Heart left ventricle (tissue), 16 donors: ENCODE results near the gene ZNF473. TPM values are rescaled to one million over a fixed set of nuclear protein-coding genes. Genes with fewer than 3 reads are reported as not detected.

Experiments
- ATAC-seq, 4 donors: fragments of 200-7000 bp; cut with Tn5 transposase; one replicate each; pipeline ENCODE4 v1.9.1; 2020 to 2022; ENCODE audit warnings: moderate library complexity in 4 of 4, mild to moderate bottlenecking in 3 of 4, moderate number of reproducible peaks in 1 of 4
- DNase-seq, 5 donors: peaks; one replicate each; pipeline ENCODE4 v3.0.0-alpha.2; 2020
- H3K27ac ChIP-seq, 12 donors: fragments of 200-600 bp; sonication (generic) in 4 of 12; one replicate each; pipeline versions ENCODE4 v1.5.0 to v1.8.0; 2016 to 2022; ENCODE audit warnings: mild to moderate bottlenecking in 2 of 12
- H3K27me3 ChIP-seq, 9 donors: fragments of 200-600 bp; sonication (generic) in 2 of 9; one replicate each; pipeline versions ENCODE4 v1.5.1 to v1.8.0; 2016 to 2022; ENCODE audit warnings: mild to moderate bottlenecking in 3 of 9
- H3K36me3 ChIP-seq, 9 donors: fragments of 200-600 bp; sonication (generic) in 2 of 9; one replicate each; pipeline versions ENCODE4 v1.5.0 to v1.8.0; 2018 to 2022; ENCODE audit warnings: mild to moderate bottlenecking in 2 of 9
- H3K4me1 ChIP-seq, 12 donors: fragments of 200-600 bp; sonication (generic) in 4 of 12; one replicate each; pipeline versions ENCODE4 v1.5.0 to v1.8.0; 2016 to 2022; ENCODE audit warnings: mild to moderate bottlenecking in 3 of 12
- H3K4me3 ChIP-seq, 12 donors: fragments of 200-600 bp; sonication (generic) in 4 of 12; one replicate each; pipeline versions ENCODE4 v1.5.0 to v1.8.0; 2017 to 2022; ENCODE audit warnings: mild to moderate bottlenecking in 9 of 12, moderate library complexity in 4 of 12
- H3K9me3 ChIP-seq, 12 donors: fragments of 200-600 bp; sonication (generic) in 4 of 12; one replicate each; pipeline versions ENCODE4 v1.5.0 to v1.8.0; 2016 to 2022; ENCODE audit warnings: mild to moderate bottlenecking in 1 of 12
- POLR2A ChIP-seq, 2 donors: fragments of 450-650 bp; IDR thresholded peaks; one replicate each; pipeline ENCODE4 v1.6.1; 2017; ENCODE audit warnings: antibody characterized with exemption in 2 of 2, mild to moderate bottlenecking in 2 of 2, moderate library complexity in 2 of 2
- WGBS, 4 donors: extraction: QIAGEN DNeasy Blood & Tissue Kit in 2 of 4; methylation state at CpG; one replicate each; pipeline versions ENCODE4 v1.1.5 to v1.1.7; 2013 to 2018; 5-methylcytosine and 5-hydroxymethylcytosine counted together
- intact Hi-C, 10 donors: fragments of 100-400 bp; cut with DNase I; formaldehyde crosslinking; loops; one replicate each; pipeline versions ENCODE4 v1.11.1 to v1.14.2; 2022
- polyA plus RNA-seq, 2 donors: library from polyadenylated mRNA; stranded (reverse); fragments of 200-250 nt; gene quantifications; one replicate each; pipeline ENCODE4 v1.2.3, GENCODE V29; 2013
- total RNA-seq, 9 donors: library from RNA; depleted of rRNA in 2 of 9; stranded (reverse); fragments of >200 nt in 2 of 9; fragmentation: NEBNext Ultra II Directional in 3 of 9; extraction: Animal tissue kit (Norgen Biotek cat#: 25700) in 3 of 9; gene quantifications; one replicate each; pipeline versions ENCODE4 v1.1.0 to v1.2.4, GENCODE V29; 2016 to 2023
- TF ChIP-seq, protein P1 (sequence below), 12 donors: fragments of 200-600 bp; sonication (generic) in 4 of 12; IDR thresholded peaks; one replicate each; pipeline versions ENCODE4 v1.5.0 to v1.8.0; 2018 to 2022; ENCODE audit warnings: antibody characterized with exemption in 12 of 12, mild to moderate bottlenecking in 5 of 12
- donor health status: ischemic (EF 13 %, LVEDD 7.1; RV severe dilation, severe dysfunction).
- donor health status: healthy with polysubstance abuse.
- donor health status: DM: no; HTN: yes; CAD: no.
- donor health status: DM: no; HTN: no; CAD: no.
- donor health status: ischemic (EF 25% LVEDD 6.9; RV normal size, moderate dysfunction).
- donor health status: ischemic (EF 25% LVEDD 5.7; RV mildly dilated, moderate dysfunction).
- donor health status: healthy.
- donor health status: DM: yes; HTN: yes; CAD: no.
- donor health status: ischemic (EF 35%, LVEDD 5.7; RV mildly dilated, moderate dysfunction).
- donor health status: nonischemic (EF 11% LVEDD 7.7; RV severe dilation, severe dysfunction).
- donor health status: DM: yes; HTN: yes; CAD: no.
- donor health status: PGD.
- donor health status: ischemic (EF 29% LVEDD 5.4; RV normal size, mild dysfunction).
- donor health status: nonischemic (EF 23%, LVEDD 6.1; RV moderate dilation, normal function).

The ZNF473 gene
- total and polyA plus RNA-seq, 11 donors = 1.6 to 6.5 (median 3.4) TPM

DNA sequence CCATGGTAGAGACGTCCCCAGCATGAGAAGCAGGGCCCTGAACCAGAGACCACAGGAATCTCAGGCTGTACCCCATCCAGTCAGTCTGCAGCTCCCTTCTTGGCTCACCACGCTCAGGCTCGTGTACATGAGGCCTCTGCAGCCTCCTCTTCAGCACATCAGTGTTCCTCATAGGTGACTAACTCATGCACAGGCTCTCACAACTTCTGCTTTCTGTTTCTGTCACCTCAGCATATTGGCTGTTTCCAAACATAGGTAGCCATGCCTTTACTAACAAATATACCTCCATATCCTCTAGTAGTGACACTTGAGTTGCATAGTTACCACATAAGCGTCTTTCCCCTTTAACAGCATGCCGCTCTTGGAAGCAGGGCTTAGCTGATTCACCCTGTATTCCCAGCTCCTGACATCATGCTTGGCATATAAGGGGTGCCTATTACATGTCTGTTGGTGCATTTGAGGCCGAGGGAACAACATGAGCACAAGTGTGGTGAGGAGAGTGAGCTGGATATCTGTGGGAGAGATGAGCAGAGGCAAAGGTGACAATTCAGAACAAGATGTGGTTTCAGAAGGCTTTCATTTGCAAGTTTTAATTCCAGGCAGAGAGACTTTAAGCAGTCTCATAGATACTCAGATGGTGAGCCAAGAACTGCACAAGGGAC lies 16.7 kb downstream of the ZNF473 start:
- H3K4me1 ChIP-seq = no peaks in the 10 kb centered on the region
- H3K27me3 ChIP-seq = no peaks in the 10 kb centered on the region
- no peak overlapping the region for H3K4me3 ChIP-seq
- H3K36me3 ChIP-seq = peaks cover 8 to 94% (median 85%) of the 10 kb centered on the region in 9 donors
- 95 to 97% (median 96%) methylated on average over 6 of the region's 6 CpGs for WGBS, 4 donors
- intact Hi-C loops = no loop called here
- DNase-seq = no peak
- ATAC-seq = no peak
- peaks cover 0 to 42% (median 30%) of the 10 kb centered on the region in 12 donors for H3K9me3 ChIP-seq
- TF ChIP-seq, protein P1, sequence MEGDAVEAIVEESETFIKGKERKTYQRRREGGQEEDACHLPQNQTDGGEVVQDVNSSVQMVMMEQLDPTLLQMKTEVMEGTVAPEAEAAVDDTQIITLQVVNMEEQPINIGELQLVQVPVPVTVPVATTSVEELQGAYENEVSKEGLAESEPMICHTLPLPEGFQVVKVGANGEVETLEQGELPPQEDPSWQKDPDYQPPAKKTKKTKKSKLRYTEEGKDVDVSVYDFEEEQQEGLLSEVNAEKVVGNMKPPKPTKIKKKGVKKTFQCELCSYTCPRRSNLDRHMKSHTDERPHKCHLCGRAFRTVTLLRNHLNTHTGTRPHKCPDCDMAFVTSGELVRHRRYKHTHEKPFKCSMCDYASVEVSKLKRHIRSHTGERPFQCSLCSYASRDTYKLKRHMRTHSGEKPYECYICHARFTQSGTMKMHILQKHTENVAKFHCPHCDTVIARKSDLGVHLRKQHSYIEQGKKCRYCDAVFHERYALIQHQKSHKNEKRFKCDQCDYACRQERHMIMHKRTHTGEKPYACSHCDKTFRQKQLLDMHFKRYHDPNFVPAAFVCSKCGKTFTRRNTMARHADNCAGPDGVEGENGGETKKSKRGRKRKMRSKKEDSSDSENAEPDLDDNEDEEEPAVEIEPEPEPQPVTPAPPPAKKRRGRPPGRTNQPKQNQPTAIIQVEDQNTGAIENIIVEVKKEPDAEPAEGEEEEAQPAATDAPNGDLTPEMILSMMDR (IDR thresholded peaks at IDR 0.05) = no peak
- TF ChIP-seq POLR2A (IDR thresholded peaks at IDR 0.05) = no peak
- H3K27ac ChIP-seq = no peak overlapping the region

DNA sequence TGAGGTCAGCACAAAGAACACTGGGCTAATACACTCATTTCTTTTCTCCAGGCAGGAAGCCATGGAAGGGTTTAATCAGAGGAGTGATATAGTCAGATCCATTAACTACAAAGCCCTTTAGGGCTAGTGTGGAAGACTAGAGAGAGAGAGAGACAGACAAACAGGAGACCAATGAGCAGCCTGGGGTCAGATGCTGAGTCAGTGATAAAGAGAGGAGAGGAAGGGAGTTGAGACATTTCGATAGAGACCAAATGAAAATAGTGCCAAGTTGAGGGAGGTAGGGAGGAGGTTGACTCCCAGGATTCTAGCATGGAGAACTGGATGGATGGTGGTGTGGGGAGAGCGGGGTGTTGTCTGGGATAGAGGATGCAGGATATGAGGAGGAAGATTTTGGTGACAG lies 18.2 kb downstream of the ZNF473 start:
- H3K36me3 ChIP-seq = peaks cover 8 to 90% (median 77%) of the 10 kb centered on the region in 9 donors
- ATAC-seq = no peak
- H3K4me3 ChIP-seq = no peak overlapping the region
- H3K27me3 ChIP-seq = no peaks in the 10 kb centered on the region
- no peak for DNase-seq
- TF ChIP-seq, protein P1 (IDR thresholded peaks at IDR 0.05) = no peak
- no peak for TF ChIP-seq POLR2A (IDR thresholded peaks at IDR 0.05)
- intact Hi-C loops = no loop called here
- peaks cover 0 to 52% (median 30%) of the 10 kb centered on the region in 12 donors for H3K9me3 ChIP-seq
- WGBS, 4 donors = 95 to 97% (median 97%) methylated on average over 2 of the region's 2 CpGs
- no peaks in the 10 kb centered on the region for H3K4me1 ChIP-seq
- H3K27ac ChIP-seq = no peak overlapping the region

DNA sequence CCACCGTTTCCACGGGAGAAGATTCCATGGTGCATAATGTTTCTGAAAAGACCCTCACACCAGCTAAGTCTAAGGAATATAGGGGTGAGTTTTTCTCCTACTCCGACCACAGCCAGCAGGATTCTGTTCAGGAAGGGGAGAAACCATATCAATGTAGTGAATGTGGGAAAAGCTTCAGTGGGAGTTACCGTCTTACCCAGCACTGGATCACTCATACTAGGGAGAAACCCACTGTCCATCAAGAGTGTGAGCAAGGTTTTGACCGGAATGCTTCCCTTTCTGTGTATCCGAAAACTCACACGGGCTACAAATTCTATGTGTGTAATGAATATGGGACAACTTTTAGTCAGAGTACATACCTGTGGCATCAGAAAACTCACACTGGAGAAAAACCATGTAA lies 19.1 kb downstream of the ZNF473 start:
- H3K36me3 ChIP-seq = peaks cover 8 to 81% (median 68%) of the 10 kb centered on the region in 9 donors
- intact Hi-C loops = no loop called here
- no peak overlapping the region for H3K27ac ChIP-seq
- TF ChIP-seq POLR2A (IDR thresholded peaks at IDR 0.05) = no peak
- TF ChIP-seq, protein P1 (IDR thresholded peaks at IDR 0.05) = no peak
- 98 to 100% (median 99%) methylated on average over 7 of the region's 7 CpGs for WGBS, 4 donors
- H3K4me1 ChIP-seq = peaks cover 0 to 1% (median 0%) of the 10 kb centered on the region in 12 donors
- H3K9me3 ChIP-seq = peaks cover 0 to 52% (median 30%) of the 10 kb centered on the region in 12 donors
- DNase-seq (no peak), ATAC-seq (no peak)
- no peaks in the 10 kb centered on the region for H3K27me3 ChIP-seq
- H3K4me3 ChIP-seq = no peak overlapping the region

DNA sequence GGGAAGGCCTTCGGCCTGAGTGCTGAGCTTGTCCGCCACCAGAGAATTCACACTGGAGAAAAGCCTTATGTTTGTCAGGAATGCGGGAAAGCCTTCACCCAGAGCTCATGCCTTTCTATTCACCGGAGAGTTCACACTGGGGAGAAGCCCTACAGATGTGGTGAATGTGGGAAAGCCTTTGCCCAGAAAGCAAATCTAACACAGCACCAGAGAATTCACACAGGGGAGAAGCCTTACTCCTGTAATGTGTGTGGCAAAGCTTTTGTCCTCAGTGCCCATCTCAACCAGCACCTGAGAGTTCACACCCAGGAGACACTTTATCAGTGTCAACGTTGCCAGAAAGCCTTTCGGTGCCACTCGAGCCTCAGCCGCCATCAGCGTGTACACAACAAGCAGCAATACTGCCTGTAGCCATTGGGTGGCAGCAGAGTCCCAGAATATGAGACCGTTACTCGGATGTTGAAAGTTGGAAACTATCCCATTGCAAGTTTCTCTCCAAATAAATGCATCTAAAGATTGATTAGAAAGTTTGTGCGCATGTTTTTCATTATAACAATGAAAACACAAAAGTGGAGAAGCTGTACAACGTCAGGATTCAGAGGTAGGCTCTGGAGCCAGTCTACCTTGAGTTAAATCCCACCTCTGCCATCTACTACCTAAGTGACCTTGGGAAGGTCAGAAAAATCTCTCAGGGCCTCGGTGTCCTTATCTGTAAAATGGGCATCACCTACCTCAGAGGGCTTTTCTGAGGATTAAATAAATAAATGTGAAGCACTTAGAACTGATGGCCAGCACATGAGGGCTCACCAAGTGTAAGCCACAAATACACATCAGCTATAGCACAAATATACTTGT lies 21.1 kb downstream of the ZNF473 start:
- TF ChIP-seq POLR2A (IDR thresholded peaks at IDR 0.05) = no peak
- TF ChIP-seq, protein P1 (IDR thresholded peaks at IDR 0.05) = peak; percentile 39 to 86 (median 57)
- intact Hi-C loops = no loop called here

More for the DNA sequence above, 21.1 kb downstream of the ZNF473 start:
- 69 to 74% (median 73%) methylated on average over 13 to 14 of the region's 14 CpGs for WGBS, 4 donors
- DNase-seq (peak in 3 of 5 donors; percentile 28 to 53 (median 45)), ATAC-seq (no peak)
- Histone ChIP-seq H3K4me1 (peaks cover 0 to 16% (median 4%) of the 10 kb centered on the region in 12 donors), H3K27ac (no peak overlapping the region), H3K9me3 (peaks cover 0 to 52% (median 30%) of the 10 kb centered on the region in 12 donors), H3K36me3 (peaks cover 8 to 61% (median 48%) of the 10 kb centered on the region in 9 donors), H3K27me3 (no peaks in the 10 kb centered on the region), H3K4me3 (no peak overlapping the region)
